GM12875 (cell line): ENCODE results near the gene MEIS3.
"Not testable (repeated sequence)": the region's sequence is repeated elsewhere in the genome, so short reads cannot be mapped to it uniquely, and the experiment has no call there.

Experiments used
- H3K4me3 ChIP-seq: one replicate; pipeline ENCODE4 v1.5.1; 2011; ENCODE audit warnings: low read depth, low read length, control low read depth
- CTCF ChIP-seq: IDR thresholded peaks from 2 replicates; pipeline ENCODE4 v1.5.1; 2011; ENCODE audit warnings: low read depth, mild to moderate bottlenecking, control low read depth, inconsistent platforms, low read length, moderate library complexity, borderline replicate concordance; ENCODE audit not compliant: insufficient read depth

The MEIS3 gene

GRCh38 chr19:47415953-47416642 is 3.2 kb downstream of the MEIS3 start:
- no peak for TF ChIP-seq CTCF
- no peak overlapping the region for H3K4me3 ChIP-seq

GRCh38 chr19:47414469-47414868 is 4.9 kb downstream of the MEIS3 start:
- peak; percentile 32; the same call in 1 of the 2 replicates for TF ChIP-seq CTCF
- no peak overlapping the region for H3K4me3 ChIP-seq

- TF ChIP-seq CTCF = no peak
- H3K4me3 ChIP-seq = no peak overlapping the region
Measured at GRCh38 chr19:47413941-47414340, 5.4 kb downstream of the MEIS3 start.

GRCh38 chr19:47411696-47412095 is 7.6 kb downstream of the MEIS3 start:
- not testable (repeated sequence) for H3K4me3 ChIP-seq

- no peak for TF ChIP-seq CTCF
Measured at GRCh38 chr19:47411101-47411500, 8.2 kb downstream of the MEIS3 start.

GRCh38 chr19:47408156-47408938 is 11.0 kb downstream of the MEIS3 start:
- TF ChIP-seq CTCF = no peak
- H3K4me3 ChIP-seq = no peak overlapping the region

More at GRCh38 chr19:47411101-47411500, 8.2 kb downstream of the MEIS3 start:
- H3K4me3 ChIP-seq = no peak overlapping the region

- TF ChIP-seq CTCF = no peak
- no peak overlapping the region for H3K4me3 ChIP-seq
Measured at GRCh38 chr19:47407417-47407774, 11.9 kb downstream of the MEIS3 start.
